GM12874 (cell line): ENCODE results near the gene PBX4.
A peak's percentile ranks its signal among the peaks of the same experiment; 100 is the strongest.

ENCODE experiments used
- CTCF ChIP-seq: IDR thresholded peaks from 2 replicates; pipeline ENCODE4 v1.5.1; 2011; ENCODE audit warnings: low read depth, mild to moderate bottlenecking, control low read depth, low read length, moderate library complexity; ENCODE audit not compliant: insufficient read depth

PBX4 gene

GRCh38 chr19:19644054-19644388, 25.5 kb upstream of the PBX4 start:
- no peak for TF ChIP-seq CTCF

GRCh38 chr19:19643158-19644053, 24.9 kb upstream of the PBX4 start, which contains the start of gene GMIP:
GMIP (minus strand) TSS chr19:19643657; CDS start chr19:19643529, 128 bp downstream.
- peak; percentile 84 for TF ChIP-seq CTCF

GRCh38 chr19:19642506-19643157, 24.1 kb upstream of the PBX4 start:
- no peak for TF ChIP-seq CTCF

- no peak for TF ChIP-seq CTCF
These were observed 19.2 kb upstream of the PBX4 start for GRCh38 chr19:19637523-19638251.

- TF ChIP-seq CTCF: no peak
These were observed 18.7 kb upstream of the PBX4 start for GRCh38 chr19:19637186-19637522.

GRCh38 chr19:19636573-19637185, 18.2 kb upstream of the PBX4 start:
- TF ChIP-seq CTCF: no peak

- no peak for TF ChIP-seq CTCF
These were observed 16.8 kb upstream of the PBX4 start for GRCh38 chr19:19635313-19635702.
